HG03175 (cell line): ENCODE data around the gene HSPA4.
A peak's percentile ranks its signal among the peaks of the same experiment; 100 is the strongest.
"Not testable (repeated sequence)": the region's sequence is repeated elsewhere in the genome, so short reads cannot be mapped to it uniquely, and the experiment has no call there.

Experiments used
- ATAC-seq: cut with Tn5 transposase; IDR thresholded peaks from one replicate; pipeline ENCODE4 v1.9.1; 2021; ENCODE audit warnings: mild to moderate bottlenecking, moderate library complexity; ENCODE audit not compliant: unreplicated experiment

HSPA4 gene

DNA sequence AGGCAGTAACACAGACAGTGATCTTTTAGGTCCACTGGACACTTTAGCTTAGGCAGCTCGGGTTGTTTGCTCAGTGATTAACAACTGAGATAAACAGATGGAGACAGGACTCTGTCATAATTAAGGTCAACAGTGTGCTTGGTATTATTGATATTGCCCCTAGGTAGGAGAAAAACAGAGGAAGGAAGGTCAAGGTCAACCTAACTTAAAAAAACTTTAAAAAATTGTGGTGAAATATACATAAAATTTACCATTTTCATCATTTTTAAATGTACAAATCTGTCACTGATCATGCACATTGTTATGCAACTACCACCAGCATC lies 2.1 kb upstream of the HSPA4 start:
- ATAC-seq = no peak

DNA sequence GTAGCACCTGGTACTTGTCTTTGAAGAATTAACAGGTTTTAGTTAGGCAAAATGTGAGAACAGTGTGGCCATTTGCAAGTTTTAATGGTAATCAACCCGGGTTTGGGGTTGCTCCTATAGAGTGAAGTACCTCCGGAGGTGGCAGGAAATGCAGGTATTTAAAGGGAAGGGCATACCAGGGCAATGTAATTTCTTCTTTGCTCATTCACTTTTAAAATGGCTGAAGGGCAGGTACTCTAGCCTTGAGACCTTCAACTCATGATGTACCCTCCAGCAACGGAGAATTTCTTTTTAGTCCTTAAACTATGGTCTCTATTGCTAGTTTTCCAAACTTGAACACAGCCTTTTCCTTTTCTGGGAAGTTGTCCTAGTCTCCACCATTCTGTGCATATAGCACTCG lies 1.3 kb upstream of the HSPA4 start:
- no peak for ATAC-seq

DNA sequence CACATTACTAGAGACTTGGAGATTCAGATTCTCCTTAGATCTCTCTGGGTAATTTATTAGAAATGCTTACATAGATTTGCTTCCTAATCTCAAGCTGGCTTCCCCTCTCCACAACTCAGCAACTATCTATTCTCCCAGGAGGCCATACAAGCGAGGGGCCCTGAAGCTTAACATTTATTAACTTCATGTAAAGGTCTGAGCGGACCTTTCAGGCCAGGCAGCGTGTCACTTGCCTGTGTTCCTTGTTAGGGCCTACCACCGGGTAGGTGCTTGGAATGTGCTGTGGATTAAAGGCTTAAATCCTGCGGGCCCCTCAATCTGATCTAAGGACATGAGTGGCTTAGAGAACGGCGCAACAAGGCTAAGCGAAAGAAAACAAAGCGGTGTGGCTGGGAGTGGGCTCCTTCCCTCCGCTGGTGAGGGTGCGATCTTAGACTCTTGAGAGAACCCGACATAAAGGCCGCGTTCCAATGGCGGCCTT lies 712 bp upstream of the HSPA4 start:
- peak; percentile 1 for ATAC-seq

DNA sequence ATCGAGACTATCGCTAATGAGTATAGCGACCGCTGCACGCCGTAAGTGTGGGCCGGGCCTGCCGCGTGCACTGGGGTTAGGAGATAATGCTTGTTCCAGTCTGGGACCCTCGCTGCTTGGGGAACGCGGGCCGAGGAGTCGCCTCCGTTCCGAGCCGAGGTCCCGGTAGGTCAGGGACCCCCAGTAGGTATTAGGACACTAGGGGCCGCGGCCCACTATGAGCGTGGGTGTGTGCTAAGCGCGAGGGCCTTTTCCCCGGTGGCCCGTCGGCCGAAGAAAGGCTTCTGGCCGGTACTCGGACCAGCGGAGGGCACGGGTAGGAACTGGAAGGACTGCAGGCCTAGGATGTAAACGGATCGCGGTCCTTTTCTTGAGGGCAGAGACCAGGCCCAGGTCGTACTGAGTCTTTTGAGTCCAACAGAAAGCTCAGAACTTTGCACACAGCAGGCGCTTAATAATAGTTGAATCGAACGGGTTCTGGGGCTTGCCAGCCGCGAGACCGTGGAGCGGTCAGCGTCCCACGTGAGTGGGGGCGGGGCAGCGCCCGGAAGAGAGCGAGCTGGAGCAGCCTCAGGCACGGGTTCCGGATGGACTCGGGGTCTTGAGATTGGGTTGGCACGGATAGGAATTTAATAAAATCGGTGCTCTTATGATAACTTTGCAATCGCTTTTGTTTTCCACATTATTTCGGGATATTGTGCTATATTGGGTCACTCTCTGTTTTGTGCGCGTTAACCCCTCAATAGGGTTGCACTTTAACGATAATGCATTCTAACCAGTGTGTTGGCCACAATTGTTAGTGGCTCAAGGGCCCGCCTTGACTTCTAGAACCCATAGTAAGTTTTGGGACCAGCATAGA lies 733 bp downstream of the HSPA4 start:
- peak; percentile 38 for ATAC-seq

DNA sequence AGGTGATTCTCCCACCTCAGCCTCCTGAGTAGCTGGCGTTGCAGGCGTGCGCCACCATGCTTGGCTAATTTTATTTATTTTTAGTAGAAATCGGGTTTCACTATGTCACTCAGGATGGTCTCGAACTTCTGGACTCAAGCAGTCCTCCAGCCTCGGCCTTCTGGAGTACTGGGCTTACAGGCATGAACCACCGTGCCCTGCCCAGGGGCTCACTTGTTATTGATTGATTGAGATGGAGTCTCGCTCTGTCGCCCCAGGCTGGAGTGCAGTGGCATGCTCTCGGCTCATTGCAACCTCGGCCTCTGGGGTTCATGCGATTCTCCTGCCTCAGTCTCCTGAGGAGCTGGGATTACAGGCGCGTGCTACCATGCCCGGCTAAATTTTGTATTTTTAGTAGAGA lies 1.6 kb downstream of the HSPA4 start:
- ATAC-seq = no peak

DNA sequence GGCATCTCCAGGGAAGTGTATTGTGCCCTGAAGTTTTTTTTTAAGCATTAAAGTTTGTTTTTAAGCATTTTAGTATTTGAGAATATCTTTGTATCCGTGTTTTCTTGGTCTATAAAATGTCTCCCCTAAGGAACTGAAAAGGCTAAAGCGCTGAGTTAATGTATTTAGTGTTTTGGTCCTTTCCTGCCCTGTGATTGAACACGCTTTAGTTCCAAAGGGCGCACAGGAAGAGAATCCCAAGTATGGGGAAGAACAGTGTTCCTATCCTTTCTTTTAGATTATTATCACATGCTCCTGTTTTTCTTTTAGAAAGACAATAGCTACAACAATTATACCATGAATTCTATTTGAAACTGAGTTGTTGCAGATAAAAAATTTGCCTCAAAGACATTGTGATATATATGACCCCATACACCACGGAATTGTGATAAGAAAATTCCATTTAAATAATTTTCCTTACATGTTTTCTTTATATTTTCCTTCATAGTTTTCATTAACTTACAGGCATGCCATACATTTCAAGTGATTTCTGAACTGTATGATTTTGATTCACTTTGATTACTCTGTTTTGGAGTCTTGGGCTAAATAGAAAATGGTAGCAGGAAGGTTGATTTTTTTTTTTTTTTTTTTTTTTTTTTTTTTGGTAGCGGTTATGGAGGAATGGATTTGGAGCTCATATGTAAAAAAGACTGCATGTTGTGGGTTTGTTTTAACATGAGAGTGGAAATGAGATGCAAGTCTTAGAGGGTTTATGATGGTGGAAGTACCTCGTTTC lies 3.1 kb downstream of the HSPA4 start:
- no peak for ATAC-seq

DNA sequence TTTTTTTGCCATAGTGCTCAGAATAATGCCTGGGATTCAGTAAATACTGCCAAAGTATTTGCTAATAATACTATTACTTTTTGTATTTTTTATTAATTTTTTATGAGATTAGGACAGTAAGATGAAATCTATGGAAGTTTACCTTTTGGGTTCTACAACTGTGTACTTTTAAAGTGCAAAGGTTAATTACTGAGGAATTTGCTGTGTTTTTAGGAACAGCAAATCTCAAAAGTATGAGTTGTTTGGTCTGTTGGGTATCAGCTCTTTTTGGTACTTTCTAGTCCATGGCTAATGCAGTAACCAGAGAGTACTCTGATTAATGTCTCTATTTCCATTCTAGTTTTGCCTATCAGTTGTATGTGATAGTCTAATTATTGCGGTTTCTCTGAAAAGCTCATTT lies 5.1 kb downstream of the HSPA4 start:
- ATAC-seq = no peak

DNA sequence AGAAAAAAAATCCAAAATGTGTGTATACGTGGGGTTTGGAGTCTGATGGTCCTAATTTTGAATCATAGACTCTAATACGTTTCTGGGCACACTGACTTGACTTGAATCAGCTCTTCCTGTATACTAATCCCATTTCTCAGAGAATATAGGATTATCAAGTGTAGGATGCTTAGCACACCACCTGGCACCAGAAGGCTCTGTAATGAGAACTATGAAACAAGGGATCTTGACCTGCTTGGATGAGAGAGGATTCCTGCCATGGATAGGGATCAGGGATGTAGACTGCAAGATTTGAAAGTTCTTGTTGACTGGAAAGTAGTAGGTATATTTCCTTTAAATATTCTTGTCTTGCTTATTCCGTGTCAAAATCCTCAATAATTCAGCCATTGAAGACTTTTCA lies 7.8 kb downstream of the HSPA4 start:
- ATAC-seq = no peak

DNA sequence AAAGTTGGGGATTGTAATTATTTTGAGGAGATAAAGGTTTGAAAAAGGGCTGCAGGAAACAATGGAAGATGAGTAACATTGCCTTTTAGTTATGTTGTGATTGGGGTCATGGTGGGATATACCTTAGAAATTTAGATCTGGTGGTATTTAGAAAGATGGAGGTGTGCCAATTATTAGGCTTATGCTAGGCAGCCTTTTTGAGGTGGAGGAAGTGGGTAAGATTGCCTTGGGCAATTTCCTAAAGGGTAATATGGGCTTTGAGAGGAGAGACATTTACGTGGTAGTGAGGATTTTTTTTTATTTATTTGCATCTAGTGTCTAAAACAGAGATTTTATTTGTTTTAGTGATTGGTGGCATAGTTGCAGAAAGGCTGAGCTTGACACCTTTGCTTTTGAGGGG lies 10.5 kb downstream of the HSPA4 start:
- no peak for ATAC-seq

DNA sequence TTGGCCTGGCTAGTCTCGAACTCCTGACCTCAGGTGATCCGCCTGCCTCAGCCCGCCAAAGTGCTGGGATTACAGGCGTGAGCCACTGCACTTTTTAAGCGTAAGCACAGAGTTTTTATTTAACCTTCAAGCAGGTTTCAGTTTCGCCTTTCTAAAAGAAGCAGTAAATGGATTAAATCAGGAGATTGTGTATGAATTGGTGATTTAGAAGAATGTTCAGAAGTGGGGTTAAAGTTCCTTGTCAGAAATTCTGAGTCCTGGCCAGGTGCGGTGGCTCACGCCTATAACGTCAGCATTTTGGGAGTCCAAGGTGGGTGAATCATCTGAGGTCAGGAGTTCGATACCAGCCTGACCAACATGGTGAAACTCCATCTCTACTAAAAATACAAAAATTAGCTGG lies 12.2 kb downstream of the HSPA4 start:
- no peak for ATAC-seq

DNA sequence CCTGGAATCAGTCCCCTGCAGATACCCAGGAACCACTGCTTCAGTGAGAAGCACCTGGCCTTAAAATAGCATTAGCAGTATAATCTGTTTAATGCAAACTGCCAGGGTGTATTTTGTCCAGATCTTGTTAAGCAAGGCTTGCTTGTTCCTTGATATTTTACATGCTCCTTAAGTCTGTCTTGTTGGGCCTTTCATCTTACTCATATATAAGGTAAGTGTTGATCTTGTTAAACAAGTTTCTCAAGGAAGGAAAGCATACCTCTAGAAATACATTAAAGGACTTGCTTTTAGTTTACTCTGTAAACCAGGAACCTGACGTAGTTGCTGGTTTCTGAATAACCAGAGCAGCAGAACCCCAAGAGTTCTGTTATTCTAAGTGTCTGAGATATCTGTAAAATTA lies 13.7 kb downstream of the HSPA4 start:
- ATAC-seq = no peak

DNA sequence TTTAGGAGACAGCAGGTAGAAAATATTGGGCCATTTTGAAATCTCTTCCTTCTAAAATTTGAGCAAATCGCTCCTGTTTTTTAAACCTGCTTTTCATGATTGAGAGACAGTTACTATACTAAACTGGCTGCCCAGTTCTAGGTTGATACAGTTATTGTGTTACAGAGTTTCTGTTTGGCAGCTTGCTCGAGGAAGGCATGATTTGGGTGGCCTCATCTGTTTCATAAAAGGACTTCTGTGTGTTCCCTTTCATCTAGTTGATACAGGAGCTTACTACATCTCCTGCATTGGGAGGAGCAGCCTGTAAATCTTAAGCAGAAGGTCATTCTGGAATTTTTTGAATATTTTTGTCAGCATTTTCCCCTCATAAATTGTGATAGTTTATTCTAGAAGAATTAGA lies 14.2 kb downstream of the HSPA4 start:
- ATAC-seq = no peak

DNA sequence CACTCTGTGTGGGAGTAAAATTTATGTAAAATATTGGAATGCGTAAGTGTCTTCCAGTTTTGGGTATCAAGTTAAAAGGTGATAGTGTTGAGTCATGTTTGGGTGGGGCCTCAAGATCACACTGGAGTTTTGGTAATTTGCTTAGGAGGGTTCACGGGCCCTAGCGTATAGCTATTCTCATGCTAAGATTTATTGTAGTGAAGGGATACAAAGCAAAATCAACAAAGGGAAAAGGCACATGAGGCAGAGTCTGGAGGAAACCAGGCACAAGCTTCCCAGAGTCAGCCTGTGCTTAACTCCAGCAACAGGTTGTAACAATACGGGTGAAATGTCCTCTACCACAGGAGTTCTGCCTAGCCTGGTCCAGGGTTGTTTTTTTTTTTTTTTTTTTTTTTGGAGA lies 20.2 kb downstream of the HSPA4 start:
- ATAC-seq = no peak

DNA sequence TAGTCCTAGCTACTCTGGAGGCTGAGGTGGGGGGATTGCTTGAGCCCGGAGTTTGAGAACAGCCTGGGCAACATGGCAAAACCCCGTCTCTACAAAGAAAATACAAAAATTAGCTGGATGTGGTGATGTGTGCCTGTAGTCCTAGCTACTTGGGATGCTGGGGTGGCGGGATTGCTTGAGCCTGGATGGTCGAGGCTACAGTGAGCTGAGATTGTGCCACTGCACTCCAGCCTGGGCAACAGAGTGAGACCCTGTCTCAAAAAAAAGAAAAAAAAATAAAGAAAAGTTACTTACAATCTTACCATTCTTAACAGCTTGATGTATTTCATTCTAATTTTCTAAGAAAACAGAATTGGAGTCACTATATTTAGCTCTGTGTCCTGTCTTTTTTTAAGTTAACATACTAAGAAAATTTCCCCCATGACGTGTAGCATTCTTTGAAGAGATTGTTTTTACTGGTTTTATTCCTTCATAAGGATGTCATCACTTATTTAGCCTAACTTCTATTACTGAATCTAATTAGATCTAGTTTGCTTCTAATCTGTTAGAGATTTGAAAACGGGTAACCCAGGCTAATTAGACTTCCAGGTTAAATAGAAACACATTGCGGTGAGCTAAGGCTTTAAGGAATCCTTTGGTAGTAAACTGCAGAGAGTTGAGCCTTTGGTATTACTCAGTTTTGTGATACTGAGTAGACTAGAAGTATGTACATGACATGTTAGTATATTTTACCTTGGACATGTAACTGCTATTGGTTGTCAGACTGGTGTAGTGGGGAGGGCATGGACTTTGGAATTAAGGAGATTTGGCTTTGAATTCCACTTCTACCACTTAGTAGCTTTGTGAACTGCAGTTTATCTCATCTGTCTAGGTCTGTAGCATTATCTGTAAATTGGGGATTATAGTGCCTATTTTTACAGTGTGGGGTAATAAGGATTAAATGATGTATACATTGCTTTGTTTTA lies 24.0 kb downstream of the HSPA4 start:
- no peak for ATAC-seq

DNA sequence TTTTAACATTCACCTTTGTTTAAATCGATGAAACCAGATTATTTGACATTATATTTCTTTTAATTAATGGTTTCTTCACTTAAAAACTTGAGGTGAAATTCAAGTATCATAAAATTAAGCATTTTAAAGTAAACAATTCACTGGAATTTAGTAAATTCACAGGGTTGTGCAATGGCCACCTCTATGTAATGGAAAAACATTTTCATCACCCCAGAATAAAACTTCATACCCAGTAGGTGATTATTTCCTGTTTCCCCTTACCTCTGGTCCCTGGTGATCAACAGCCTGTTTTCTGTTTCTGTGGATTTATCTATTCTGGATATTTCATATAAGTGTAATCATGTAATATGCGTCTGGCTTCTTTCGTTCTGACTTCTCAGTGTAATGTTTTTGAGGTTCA lies 27.2 kb downstream of the HSPA4 start:
- no peak for ATAC-seq

DNA sequence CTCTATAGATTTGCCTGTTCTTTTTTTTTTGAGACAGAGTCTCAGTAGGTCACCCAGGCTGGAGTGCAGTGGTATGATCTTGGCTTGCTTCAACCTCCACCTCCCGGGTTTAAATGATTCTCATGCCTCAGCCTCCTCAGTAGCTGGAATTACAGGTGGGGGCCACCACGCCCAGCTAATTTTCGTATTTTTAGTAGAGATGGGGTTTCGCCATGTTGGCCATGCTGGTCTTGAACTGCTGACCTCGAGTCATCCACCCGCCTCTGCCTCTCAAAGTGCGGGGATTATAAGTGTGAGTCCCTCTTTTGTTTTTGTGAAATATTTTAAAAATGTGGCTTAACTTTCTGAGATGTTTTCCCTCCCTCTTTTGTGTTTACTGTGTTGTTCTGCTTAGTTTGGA lies 29.2 kb downstream of the HSPA4 start:
- ATAC-seq = no peak

DNA sequence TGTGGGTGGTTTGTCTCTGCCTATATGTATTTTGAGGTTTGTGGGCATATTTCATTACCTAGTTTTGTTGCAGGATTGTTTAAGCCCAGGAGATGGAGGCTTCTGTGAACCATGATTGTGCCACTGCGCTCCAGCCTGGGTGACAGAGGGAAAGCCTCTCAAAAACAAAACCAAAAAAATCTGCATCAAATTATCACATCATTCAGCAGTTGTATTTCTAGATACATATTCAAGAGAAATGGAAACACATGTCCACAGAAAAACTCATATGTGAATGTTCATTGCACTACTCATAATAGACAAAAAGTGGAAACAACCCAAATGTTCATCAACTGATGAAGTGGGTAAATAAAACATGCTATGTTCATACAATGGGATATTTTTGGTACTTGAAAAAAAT lies 29.9 kb downstream of the HSPA4 start:
- ATAC-seq = no peak

DNA sequence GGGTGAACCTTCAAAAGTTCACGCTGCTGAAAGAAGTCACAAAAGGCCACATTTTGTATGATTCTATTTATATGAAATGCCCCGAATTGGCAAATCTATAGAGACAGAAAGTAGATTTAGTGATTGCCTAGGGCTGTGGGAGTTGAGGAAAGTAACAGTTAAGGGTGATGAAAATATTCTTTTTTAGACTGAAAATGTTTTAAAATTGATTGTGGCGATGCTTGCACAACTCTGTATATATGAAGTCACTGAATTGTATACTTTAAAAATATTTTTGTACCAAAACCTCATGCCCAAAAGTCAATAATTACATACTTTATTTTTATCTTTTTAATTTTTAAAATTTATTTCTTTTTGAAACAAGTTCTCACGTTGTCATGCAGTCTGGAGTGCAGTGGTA lies 30.3 kb downstream of the HSPA4 start:
- ATAC-seq = no peak

DNA sequence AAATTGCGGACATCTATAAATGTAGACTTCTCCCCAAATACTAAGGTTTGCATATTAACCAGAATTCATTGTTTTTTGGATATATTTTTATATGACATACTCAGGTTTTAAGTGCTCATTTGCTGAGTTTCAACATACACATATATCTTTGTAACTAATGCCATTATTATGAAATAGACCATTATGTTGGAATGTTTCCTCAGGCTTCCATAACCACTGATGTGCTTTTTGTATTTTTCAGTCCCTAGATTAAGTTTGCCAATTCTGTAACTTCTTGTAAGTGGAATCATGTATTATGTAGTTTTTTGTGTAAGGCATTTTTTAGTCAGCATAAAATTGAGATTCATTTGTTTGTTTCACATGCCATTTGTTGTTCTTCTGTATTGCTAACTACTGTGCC lies 32.1 kb downstream of the HSPA4 start:
- ATAC-seq = no peak

DNA sequence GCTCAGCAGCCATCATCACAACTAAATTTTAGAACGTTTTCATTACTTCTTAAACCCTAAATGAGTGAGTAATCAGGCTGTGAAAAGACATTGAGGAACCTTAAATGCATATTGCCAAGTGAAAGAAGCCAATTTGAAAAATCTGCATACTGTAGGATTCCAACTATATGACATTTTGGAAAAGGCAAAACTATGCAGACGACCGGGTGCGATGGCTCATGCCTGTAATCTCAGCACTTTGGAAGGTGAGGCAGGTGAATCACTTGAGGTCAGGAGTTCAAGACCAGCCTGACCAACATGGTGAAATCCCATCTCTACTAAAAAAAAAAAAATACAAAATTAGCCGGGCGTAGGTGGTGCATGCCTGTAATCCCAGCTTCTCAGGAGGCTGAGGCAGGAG lies 33.4 kb downstream of the HSPA4 start:
- not testable (repeated sequence) for ATAC-seq

DNA sequence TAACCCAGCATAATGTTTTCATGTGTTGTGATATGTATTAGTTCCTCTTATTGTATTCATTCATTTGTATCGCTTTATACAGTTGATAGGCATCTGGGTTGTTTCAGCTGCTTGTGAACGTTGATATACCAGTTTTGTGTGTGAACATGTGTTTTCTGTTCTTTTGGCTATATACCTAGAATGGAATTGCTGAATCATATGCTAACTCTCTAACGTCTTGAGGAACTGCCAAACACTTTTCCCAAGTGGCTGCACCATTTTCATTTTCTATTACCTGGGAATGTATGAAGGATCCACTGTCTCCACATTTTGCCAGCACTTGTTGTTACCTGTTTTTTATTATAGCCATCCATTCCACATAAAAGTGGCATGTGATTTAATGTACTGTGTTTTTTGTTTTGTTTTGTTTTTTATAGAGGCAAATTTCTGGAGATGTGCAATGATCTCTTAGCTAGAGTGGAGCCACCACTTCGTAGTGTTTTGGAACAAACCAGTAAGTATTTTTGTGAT lies 34.6 kb downstream of the HSPA4 start:
- ATAC-seq = no peak
